AG10803 (cell line): Measurements from ENCODE around the gene CHAC1.
"Not testable (repeated sequence)": the region's sequence is repeated elsewhere in the genome, so short reads cannot be mapped to it uniquely, and the experiment has no call there.

Experiments used
- DNase-seq: peaks from one replicate; pipeline ENCODE4 v3.0.0; 2010; ENCODE audit warnings: low read depth
- H3K4me3 ChIP-seq: 2 replicates; pipeline ENCODE4 v1.5.1; 2011; ENCODE audit warnings: mild to moderate bottlenecking, low read length, control low read depth
- TF ChIP-seq, protein P1 (sequence below): conservative IDR thresholded peaks from 2 replicates; pipeline ENCODE4 v1.5.1; 2011; ENCODE audit warnings: mild to moderate bottlenecking, low read length, control low read depth, inconsistent platforms

The CHAC1 gene

DNA sequence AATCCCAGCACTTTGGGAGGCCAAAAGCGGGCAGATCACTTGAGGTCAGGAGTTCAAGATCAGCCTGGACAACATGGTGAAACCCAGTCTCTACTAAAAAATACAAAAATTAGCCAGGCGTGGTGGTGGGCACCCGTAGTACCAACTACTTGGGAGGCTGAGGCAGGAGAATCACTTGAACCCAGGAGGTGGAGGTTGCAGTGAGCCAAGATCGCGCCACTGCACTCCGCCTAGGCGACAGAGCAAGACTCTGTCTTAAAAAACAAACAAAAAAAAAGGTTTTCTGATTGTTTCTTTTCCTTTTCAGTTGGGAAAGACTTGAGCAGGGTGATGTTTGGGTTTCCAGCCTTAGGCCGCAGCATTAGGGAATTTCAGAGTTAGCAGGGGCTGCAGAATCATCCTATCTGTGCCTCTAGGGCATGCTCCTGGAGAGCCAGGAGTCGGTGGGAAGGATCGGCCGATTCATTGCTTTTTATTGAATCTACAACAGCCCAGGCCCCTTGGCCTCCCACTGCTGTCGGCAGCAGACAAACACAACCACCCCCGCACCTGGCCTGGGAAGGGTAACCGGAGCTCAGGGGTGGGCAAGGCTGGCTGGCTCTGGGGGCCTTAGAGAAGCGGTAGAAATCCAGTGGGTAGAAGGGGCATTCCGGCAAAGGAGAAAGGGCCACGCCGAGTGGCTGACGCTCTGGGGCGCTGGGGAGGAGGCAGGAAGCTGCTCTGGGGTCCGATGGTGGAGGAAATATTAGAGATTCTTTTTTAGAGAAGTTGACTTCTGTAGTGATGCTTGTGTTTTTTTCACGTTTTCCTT lies 6.3 kb downstream of the CHAC1 start:
- DNase-seq = no peak
- TF ChIP-seq, protein P1, sequence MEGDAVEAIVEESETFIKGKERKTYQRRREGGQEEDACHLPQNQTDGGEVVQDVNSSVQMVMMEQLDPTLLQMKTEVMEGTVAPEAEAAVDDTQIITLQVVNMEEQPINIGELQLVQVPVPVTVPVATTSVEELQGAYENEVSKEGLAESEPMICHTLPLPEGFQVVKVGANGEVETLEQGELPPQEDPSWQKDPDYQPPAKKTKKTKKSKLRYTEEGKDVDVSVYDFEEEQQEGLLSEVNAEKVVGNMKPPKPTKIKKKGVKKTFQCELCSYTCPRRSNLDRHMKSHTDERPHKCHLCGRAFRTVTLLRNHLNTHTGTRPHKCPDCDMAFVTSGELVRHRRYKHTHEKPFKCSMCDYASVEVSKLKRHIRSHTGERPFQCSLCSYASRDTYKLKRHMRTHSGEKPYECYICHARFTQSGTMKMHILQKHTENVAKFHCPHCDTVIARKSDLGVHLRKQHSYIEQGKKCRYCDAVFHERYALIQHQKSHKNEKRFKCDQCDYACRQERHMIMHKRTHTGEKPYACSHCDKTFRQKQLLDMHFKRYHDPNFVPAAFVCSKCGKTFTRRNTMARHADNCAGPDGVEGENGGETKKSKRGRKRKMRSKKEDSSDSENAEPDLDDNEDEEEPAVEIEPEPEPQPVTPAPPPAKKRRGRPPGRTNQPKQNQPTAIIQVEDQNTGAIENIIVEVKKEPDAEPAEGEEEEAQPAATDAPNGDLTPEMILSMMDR = no peak
- H3K4me3 ChIP-seq = no peak overlapping the region

DNA sequence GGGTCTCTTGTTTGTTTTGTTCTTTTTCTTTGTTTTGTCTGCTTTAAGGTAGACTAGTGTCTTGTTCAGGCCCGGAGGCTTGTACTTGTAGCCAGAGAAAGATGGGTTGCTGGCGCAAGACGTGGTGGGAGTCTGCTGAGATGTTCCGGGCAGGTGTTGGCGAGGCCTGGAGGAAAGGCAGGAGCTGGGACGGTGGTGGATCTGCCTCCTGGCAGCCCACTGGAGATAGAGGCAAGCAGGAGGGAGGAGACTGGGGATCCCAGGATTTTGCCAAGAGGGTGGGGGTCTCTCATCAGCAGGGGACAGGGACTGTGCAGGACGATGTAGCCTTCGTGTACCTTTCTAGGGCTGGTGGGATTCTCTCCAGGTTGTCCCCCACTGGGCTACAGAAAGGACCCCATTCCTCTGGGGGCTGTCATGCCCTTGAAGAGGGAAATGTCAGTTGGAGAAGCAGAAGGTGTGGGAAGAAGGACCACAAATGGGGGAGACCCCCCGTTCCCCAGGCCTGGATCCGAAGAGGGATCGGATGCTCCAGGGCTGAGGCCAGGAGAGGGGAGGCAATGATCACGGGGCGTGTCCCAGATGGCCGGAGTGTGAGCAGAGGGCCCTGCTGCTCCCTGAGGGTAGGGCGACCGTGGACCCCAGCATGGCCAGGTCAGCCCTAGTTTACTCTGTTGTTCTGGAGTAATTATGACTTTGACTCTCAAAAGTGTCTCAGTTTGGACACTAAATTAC lies 7.0 kb downstream of the CHAC1 start:
- no peak overlapping the region for H3K4me3 ChIP-seq
- DNase-seq = no peak
- TF ChIP-seq, protein P1 = no peak

DNA sequence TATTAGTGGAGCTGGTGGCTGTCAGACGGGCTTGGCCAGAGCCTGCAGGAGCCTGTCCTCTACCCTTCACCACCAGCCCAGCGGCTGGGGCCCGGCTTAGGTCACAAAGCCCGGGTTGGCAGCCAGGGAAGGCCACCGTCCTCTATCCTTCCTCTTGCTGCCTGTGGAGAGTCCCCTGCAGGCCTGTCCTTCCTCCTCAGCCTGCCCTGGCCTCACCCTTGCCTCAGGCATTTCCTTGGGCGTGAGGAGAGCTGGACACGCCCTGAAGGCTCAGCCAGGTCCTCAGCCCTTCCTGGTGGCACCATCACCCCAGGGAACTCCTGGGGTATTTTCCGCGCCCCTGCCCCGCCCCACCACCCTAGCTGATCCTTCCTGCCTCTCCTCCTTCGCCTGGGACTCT lies 7.7 kb downstream of the CHAC1 start:
- TF ChIP-seq, protein P1 = no peak
- H3K4me3 ChIP-seq = no peak overlapping the region
- no peak for DNase-seq

DNA sequence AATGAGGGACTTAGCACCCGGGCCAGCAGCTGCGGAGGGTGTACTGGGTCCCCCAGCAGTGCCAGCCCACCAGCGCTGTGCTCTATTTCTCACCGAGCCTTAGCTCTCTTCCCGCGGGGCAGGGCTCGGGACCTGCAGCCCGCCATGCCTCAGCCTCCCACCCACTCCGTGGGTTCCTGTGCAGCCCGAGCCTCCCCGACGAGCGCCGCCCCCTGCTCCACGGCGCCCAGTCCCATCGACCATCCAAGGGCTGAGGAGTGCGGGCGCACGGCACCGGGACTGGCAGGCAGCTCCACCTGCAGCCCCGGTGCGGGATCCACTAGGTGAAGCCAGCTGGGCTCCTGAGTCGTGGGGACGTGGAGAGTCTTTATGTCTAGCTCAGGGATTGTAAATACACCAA lies 8.5 kb downstream of the CHAC1 start:
- DNase-seq = not testable (repeated sequence)

DNA sequence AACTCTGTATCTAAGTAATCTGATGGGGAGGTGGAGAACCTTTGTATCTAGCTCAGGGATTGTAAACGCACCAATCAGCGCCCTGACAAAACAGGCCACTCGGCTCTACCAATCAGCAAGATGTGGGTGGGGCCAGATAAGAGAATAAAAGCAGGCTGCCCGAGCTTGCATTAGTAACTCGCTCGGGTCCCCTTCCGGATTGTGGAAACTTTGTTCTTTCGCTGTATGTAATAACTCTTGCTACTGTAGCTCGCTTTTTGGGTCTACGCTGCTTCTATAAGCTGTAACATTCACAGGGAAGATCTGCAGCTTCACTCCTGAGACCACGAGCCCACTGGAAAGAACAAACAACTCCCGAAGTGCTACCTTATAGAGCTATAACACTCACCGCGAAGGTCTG lies 9.0 kb downstream of the CHAC1 start:
- not testable (repeated sequence) for DNase-seq

More for the DNA sequence above, 8.5 kb downstream of the CHAC1 start:
- H3K4me3 ChIP-seq = not testable (repeated sequence)

DNA sequence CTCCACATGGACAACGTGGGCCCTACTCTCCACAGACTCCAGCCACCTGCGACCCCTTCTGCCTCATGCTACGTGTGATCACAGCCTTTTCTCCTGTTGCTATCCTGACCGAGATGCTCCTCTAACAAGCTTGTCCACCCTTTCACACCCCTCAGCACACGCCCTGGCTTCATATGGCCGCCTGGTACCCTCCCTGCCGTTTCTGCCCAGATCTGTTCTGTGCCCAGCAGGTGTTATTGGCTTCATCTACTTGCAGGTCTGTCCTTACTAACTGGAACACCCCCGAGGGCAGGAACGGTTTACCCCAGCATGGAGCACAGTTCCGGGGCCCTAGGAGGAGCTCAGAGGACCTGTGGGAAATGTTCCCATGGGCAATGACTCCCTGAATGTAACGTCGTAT lies 9.9 kb downstream of the CHAC1 start:
- DNase-seq = no peak
- TF ChIP-seq, protein P1 = no peak

More for the DNA sequence above, 9.0 kb downstream of the CHAC1 start:
- not testable (repeated sequence) for H3K4me3 ChIP-seq

DNA sequence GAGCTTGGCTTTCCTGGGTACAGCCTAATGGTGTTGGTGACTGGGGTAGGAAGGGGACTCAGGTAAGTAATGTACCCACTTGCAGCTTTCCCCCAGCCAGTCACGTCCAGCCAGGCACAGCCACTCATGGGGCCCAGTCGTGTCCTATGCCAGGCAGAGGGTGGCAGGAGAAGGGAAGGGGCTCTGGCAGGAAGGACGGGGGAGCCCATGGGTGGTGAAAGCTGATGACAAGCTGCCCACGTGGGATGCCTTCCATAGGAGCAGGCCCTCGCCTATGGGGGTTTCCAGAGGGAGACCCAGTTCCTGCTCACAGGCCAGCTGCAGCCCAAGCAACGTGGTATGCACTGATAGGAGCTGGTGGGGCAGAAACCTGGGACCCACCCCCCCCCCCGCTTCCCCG lies 10.7 kb downstream of the CHAC1 start:
- TF ChIP-seq, protein P1 = no peak
- H3K4me3 ChIP-seq = no peak overlapping the region
- no peak for DNase-seq

More for the DNA sequence above, 9.9 kb downstream of the CHAC1 start:
- no peak overlapping the region for H3K4me3 ChIP-seq

DNA sequence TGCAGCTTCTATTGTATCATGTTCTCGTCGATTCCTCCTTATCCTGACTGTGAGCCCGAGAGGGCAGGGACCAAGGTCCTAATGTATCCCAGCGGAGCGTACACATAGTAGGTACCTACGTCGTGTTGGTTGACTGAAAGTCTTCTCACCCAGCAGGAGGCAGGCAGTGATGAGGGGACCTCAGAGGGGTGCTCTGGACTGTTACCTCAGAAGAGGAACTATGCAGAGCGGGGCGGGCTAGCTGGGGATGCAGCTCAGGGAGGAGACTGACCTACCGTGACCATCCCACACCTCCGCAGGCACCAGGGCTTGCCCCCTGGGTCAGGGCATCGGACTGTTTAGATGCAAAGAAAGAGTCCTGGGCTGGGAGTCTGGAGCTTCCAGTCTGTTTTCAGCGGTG lies 11.4 kb downstream of the CHAC1 start:
- DNase-seq = no peak
- TF ChIP-seq, protein P1 = no peak
- H3K4me3 ChIP-seq = no peak overlapping the region
